ENCODE results near the gene TCEAL3.
"Not testable (repeated sequence)": the region's sequence is repeated elsewhere in the genome, so short reads cannot be mapped to it uniquely, and the experiment has no call there.

Gene TCEAL3

GRCh38 chrX:103607364-103608305 lies at the start of gene TCEAL3:
Gene TCEAL3, plus strand, starts transcription at chrX:103607963. Its CDS starts 1,102 bp downstream, at chrX:103609065.
- DNase-seq: peak; percentile 55

GRCh38 chrX:103560256-103560655 lies 47.5 kb upstream of the TCEAL3 start:
- DNase-seq: no peak

GRCh38 chrX:103562801-103563200 lies 45.0 kb upstream of the TCEAL3 start:
- no peak for DNase-seq

GRCh38 chrX:103565197-103565596 lies 42.6 kb upstream of the TCEAL3 start:
- DNase-seq: no peak

- no peak for DNase-seq
Observed at GRCh38 chrX:103565752-103566151, 42.0 kb upstream of the TCEAL3 start.

- DNase-seq: no peak
Observed at GRCh38 chrX:103571121-103571520, 36.6 kb upstream of the TCEAL3 start.

- DNase-seq: no peak
Observed at GRCh38 chrX:103571726-103572125, 36.0 kb upstream of the TCEAL3 start.

- no peak for DNase-seq
Observed at GRCh38 chrX:103573202-103573601, 34.6 kb upstream of the TCEAL3 start.

GRCh38 chrX:103584596-103584995 lies 23.2 kb upstream of the TCEAL3 start:
- DNase-seq: no peak

- DNase-seq: peak; percentile 30
Observed at GRCh38 chrX:103585411-103586313, 22.1 kb upstream of the TCEAL3 start, which contains the start of gene TCEAL4. Gene TCEAL4, plus strand, starts transcription at chrX:103585515. Its CDS starts 1,161 bp downstream, at chrX:103586676.

- no peak for DNase-seq
Observed at GRCh38 chrX:103586314-103586646, 21.5 kb upstream of the TCEAL3 start.

GRCh38 chrX:103586659-103587058 lies 21.1 kb upstream of the TCEAL3 start:
- no peak for DNase-seq

- DNase-seq: not testable (repeated sequence)
Observed at GRCh38 chrX:103592295-103592694, 15.5 kb upstream of the TCEAL3 start.

GRCh38 chrX:103595202-103595601 lies 12.6 kb upstream of the TCEAL3 start:
- not testable (repeated sequence) for DNase-seq

GRCh38 chrX:103608306-103608963 lies 672 bp downstream of the TCEAL3 start:
- DNase-seq: no peak

- DNase-seq: no peak
Observed at GRCh38 chrX:103610282-103610681, 2.5 kb downstream of the TCEAL3 start.

GRCh38 chrX:103613362-103613890 lies 5.7 kb downstream of the TCEAL3 start:
- no peak for DNase-seq

GRCh38 chrX:103614999-103615398 lies 7.2 kb downstream of the TCEAL3 start:
- no peak for DNase-seq

GRCh38 chrX:103615781-103616371 lies 8.1 kb downstream of the TCEAL3 start:
- no peak for DNase-seq

- DNase-seq: no peak
Observed at GRCh38 chrX:103616676-103617186, 9.0 kb downstream of the TCEAL3 start.

- DNase-seq: no peak
Observed at GRCh38 chrX:103624111-103624510, 16.3 kb downstream of the TCEAL3 start.

GRCh38 chrX:103626855-103627254 lies 19.1 kb downstream of the TCEAL3 start:
- no peak for DNase-seq

Measured in CD4-positive, alpha-beta T cell treated with Interleukin-10 for 1 hour (primary cell).